Keratinocyte (primary cell): ENCODE results near the gene PLEKHA8. TPM values are rescaled to one million over a fixed set of nuclear protein-coding genes. Genes with fewer than 3 reads are reported as not detected.

Experiments
- DNase-seq: peaks from one replicate; pipeline ENCODE4 v3.0.0-alpha.2; 2011; ENCODE audit warnings: low read depth, missing footprints, low spot score
- FAIRE-seq: peaks from 2 replicates; lab custom pipeline; 2011; peaks lifted over from hg19 to GRCh38; lab: Jason Lieb, UNC
- H2AFZ ChIP-seq: 2 replicates; pipeline ENCODE4 v1.6.0; 2012; ENCODE audit warnings: low read length, control low read depth, inconsistent platforms; ENCODE audit not compliant: control insufficient read depth
- H3K27ac ChIP-seq: 2 replicates; pipeline ENCODE4 v1.5.1; 2011; ENCODE audit warnings: low read length; ENCODE audit not compliant: control insufficient read depth, insufficient read depth
- H3K27me3 ChIP-seq: 3 replicates; pipeline ENCODE4 v1.6.0; 2011; ENCODE audit warnings: low read length; ENCODE audit not compliant: control insufficient read depth, insufficient read depth; ENCODE audit errors: extremely low read depth
- H3K36me3 ChIP-seq, 2 experiments: 2 replicates in 1 of 2; 3 replicates in 1 of 2; pipeline ENCODE4 v1.5.1; 2011; ENCODE audit warnings: low read length in 2 of 2, mild to moderate bottlenecking in 1 of 2; ENCODE audit not compliant: control insufficient read depth in 2 of 2, insufficient read depth in 2 of 2; ENCODE audit errors: extremely low read depth in 1 of 2
- H3K4me1 ChIP-seq: 3 replicates; pipeline ENCODE4 v1.5.1; 2011; ENCODE audit warnings: low read length; ENCODE audit not compliant: control insufficient read depth, insufficient read depth; ENCODE audit errors: extremely low read depth
- H3K4me2 ChIP-seq: 3 replicates; pipeline ENCODE4 v1.6.0; 2011; ENCODE audit warnings: low read depth, low read length; ENCODE audit not compliant: control insufficient read depth, insufficient read depth; ENCODE audit errors: extremely low read depth
- H3K4me3 ChIP-seq, 3 experiments: fragments of 200-600 bp in 1 of 3; sonication (generic) in 1 of 3; 2 replicates in 2 of 3; 3 replicates in 1 of 3; pipeline ENCODE4 v1.5.1; 2011 to 2016; ENCODE audit warnings: low read length in 3 of 3, mild to moderate bottlenecking in 3 of 3, control low read depth in 2 of 3, inconsistent platforms in 1 of 3, low read depth in 1 of 3, mixed read lengths in 1 of 3, mixed run types in 1 of 3, moderate library complexity in 1 of 3; ENCODE audit not compliant: control insufficient read depth in 2 of 3, insufficient read depth in 2 of 3; ENCODE audit errors: extremely low read depth in 1 of 3
- H3K79me2 ChIP-seq: 2 replicates; pipeline ENCODE4 v1.6.0; 2012; ENCODE audit warnings: low read length; ENCODE audit not compliant: control insufficient read depth, insufficient read depth
- H3K9ac ChIP-seq: 3 replicates; pipeline ENCODE4 v1.6.0; 2011; ENCODE audit warnings: low read length; ENCODE audit not compliant: control insufficient read depth, insufficient read depth; ENCODE audit errors: extremely low read depth
- H3K9me1 ChIP-seq: 3 replicates; pipeline ENCODE4 v1.6.0; 2011; ENCODE audit warnings: low read length; ENCODE audit not compliant: control insufficient read depth, insufficient read depth; ENCODE audit errors: extremely low read depth
- H3K9me3 ChIP-seq: 2 replicates; pipeline ENCODE4 v1.5.1; 2012; ENCODE audit warnings: low read depth, low read length; ENCODE audit not compliant: control insufficient read depth
- H4K20me1 ChIP-seq: 3 replicates; pipeline ENCODE4 v1.6.0; 2011; ENCODE audit warnings: low read length; ENCODE audit not compliant: control insufficient read depth, insufficient read depth; ENCODE audit errors: extremely low read depth
- CTCF ChIP-seq, 3 experiments: IDR thresholded peaks in 1 of 3; conservative IDR thresholded peaks in 1 of 3; optimal IDR thresholded peaks in 1 of 3; 2 replicates in 2 of 3; 3 replicates in 1 of 3; pipeline versions ENCODE3 to v1.5.1; 2011; ENCODE audit warnings: low read length in 3 of 3, mild to moderate bottlenecking in 3 of 3, moderate library complexity in 2 of 3, control low read depth in 1 of 3, inconsistent platforms in 1 of 3; ENCODE audit not compliant: insufficient read depth in 2 of 3; ENCODE audit errors: extremely low read depth in 1 of 3
- EZH2 ChIP-seq: IDR thresholded peaks from one replicate; pipeline ENCODE4 v1.6.1; 2012; ENCODE audit warnings: inconsistent platforms, mild to moderate bottlenecking, low read length, moderate library complexity
- dilution Hi-C: fragments of 300-500 bp; cut with MboI; formaldehyde crosslinking; loops from one replicate; pipeline ENCODE4 v1.7.0; 2020; ENCODE audit warnings: low sequenced_read_pairs; ENCODE audit not compliant: extremely low pct_ligation_motif_present
- polyA plus RNA-seq, 5 experiments: library from polyadenylated mRNA; depleted of rRNA in 3 of 5; stranded (reverse) in 3 of 5; stranded (forward) in 1 of 5; unstranded in 1 of 5; fragments of >200 nt; gene quantifications; 1 replicate in 1 of 5; 2 replicates in 3 of 5; 3 replicates in 1 of 5; pipeline versions ENCODE4 v1.2.1 to v1.2.3, GENCODE V29; 2011 to 2012; ENCODE audit warnings: missing spikeins in 2 of 5, low read depth in 1 of 5, low replicate concordance in 1 of 5

The PLEKHA8 gene
- polyA plus RNA-seq, 1 donor (not counting 4 experiments of a cell fraction or from before 2014, with no cell fraction given) = 9.6 TPM

DNA sequence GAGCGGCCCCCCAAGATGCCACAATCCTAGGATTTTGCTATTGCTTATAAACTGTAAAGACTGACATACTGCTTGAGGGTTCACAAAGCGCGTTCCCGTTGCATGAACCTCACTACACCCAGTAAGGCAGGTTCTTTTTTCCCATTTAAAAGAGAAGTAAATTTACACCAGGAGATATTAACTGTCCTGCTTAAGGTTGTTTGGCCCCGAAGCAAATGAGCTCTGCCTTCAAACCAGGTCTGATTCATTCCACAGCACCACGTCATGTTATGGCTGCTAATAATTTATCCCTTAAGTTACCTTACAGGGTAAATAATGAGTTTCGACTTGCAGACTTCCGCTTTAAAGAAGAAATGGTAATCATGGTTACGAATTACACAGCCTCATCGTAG lies 1.2 kb upstream of the PLEKHA8 start:
- TF ChIP-seq CTCF (optimal IDR thresholded peaks at IDR 0.05 in 1 of 3, IDR thresholded peaks at IDR 0.05 in 1 of 3, conservative IDR thresholded peaks at IDR 0.05 in 1 of 3; ENCODE audit: extremely low read depth in 1 of 3, insufficient read depth in 2 of 3, low read length in 3 of 3) = no peak
- no peak for TF ChIP-seq EZH2
- Histone ChIP-seq H4K20me1 (no peaks in the 10 kb centered on the region), H3K27ac (peak overlapping the region; percentile 81), H3K9ac (peak overlapping the region; percentile 83), H3K9me1 (no peaks in the 10 kb centered on the region), H3K9me3 (no peaks in the 10 kb centered on the region), H3K4me3 (peak overlapping the region; percentile 86 to 99 (median 96)), H3K36me3 (no peaks in the 10 kb centered on the region), H2AFZ (peak overlapping the region; percentile 96), H3K4me1 (peaks cover 22% of the 10 kb centered on the region), H3K4me2 (peak overlapping the region; percentile 90), H3K27me3 (no peaks in the 10 kb centered on the region), H3K79me2 (peaks cover 64% of the 10 kb centered on the region)
- no peak for FAIRE-seq
- dilution Hi-C loops = no loop called here
- DNase-seq = peak; percentile 67

- Histone ChIP-seq H3K79me2 (peaks cover 68% of the 10 kb centered on the region), H4K20me1 (no peaks in the 10 kb centered on the region), H3K36me3 (no peaks in the 10 kb centered on the region), H2AFZ (peak overlapping the region; percentile 96), H3K27me3 (no peaks in the 10 kb centered on the region), H3K4me2 (peak overlapping the region; percentile 90), H3K4me3 (peak overlapping the region; percentile 86 to 99 (median 96)), H3K9me3 (no peaks in the 10 kb centered on the region), H3K9ac (peak overlapping the region; percentile 83), H3K4me1 (peaks cover 22% of the 10 kb centered on the region), H3K9me1 (no peaks in the 10 kb centered on the region), H3K27ac (peak overlapping the region; percentile 81)
- dilution Hi-C loops = no loop called here
- TF ChIP-seq EZH2 (no peak), CTCF (optimal IDR thresholded peaks at IDR 0.05 in 1 of 3, IDR thresholded peaks at IDR 0.05 in 1 of 3, conservative IDR thresholded peaks at IDR 0.05 in 1 of 3; ENCODE audit: extremely low read depth in 1 of 3, insufficient read depth in 2 of 3, low read length in 3 of 3) (no peak)
- DNase-seq (no peak), FAIRE-seq (no peak)
These were observed 434 bp upstream of the PLEKHA8 start for GRCh38 chr7:30027740-30028215.
